Measurements from ENCODE around the gene IGSF23.

GRCh38 chr19:44600466-44600865, 12.9 kb upstream of the IGSF23 start:
- TF ChIP-seq CTCF (IDR thresholded peaks at IDR 0.05) (no peak), POLR2A (IDR thresholded peaks at IDR 0.05) (no peak)
